ENCODE results near the gene CRADD. TPM values are rescaled to one million over a fixed set of nuclear protein-coding genes. Genes with fewer than 3 reads are reported as not detected.
"Not testable (repeated sequence)": the region's sequence is repeated elsewhere in the genome, so short reads cannot be mapped to it uniquely, and the experiment has no call there.

The CRADD gene
- total RNA-seq, 2 donors from 2014 or later, result 56.1 to 94.8 TPM

GRCh38 chr12:93918900-93919299 lies 241.7 kb downstream of the CRADD start:
- H3K4me1 ChIP-seq, result peaks cover 0 to 5% of the 10 kb centered on the region in 2 donors
- no peaks in the 10 kb centered on the region for H3K27me3 ChIP-seq
- no peaks in the 10 kb centered on the region for H3K9me3 ChIP-seq
- H3K36me3 ChIP-seq, result no peaks in the 10 kb centered on the region
- DNase-seq (ENCODE audit: low spot score), result no peak
- TF ChIP-seq CTCF (IDR thresholded peaks at IDR 0.05), result no peak
- H3K27ac ChIP-seq, result peak overlapping the region in 1 of 2 donors; percentile 65
- H3K4me3 ChIP-seq, result no peak overlapping the region

GRCh38 chr12:93921521-93921920 lies 244.3 kb downstream of the CRADD start:
- H3K36me3 ChIP-seq, result no peaks in the 10 kb centered on the region
- no peaks in the 10 kb centered on the region for H3K9me3 ChIP-seq
- no peak overlapping the region for H3K4me3 ChIP-seq
- TF ChIP-seq CTCF (IDR thresholded peaks at IDR 0.05), result no peak
- no peak for DNase-seq (ENCODE audit: low spot score)
- H3K4me1 ChIP-seq, result no peaks in the 10 kb centered on the region
- no peak overlapping the region for H3K27ac ChIP-seq
- H3K27me3 ChIP-seq, result no peaks in the 10 kb centered on the region

- H3K27ac ChIP-seq, result no peak overlapping the region
- no peak for DNase-seq (ENCODE audit: low spot score)
- H3K4me1 ChIP-seq, result no peaks in the 10 kb centered on the region
- TF ChIP-seq CTCF (IDR thresholded peaks at IDR 0.05), result no peak
- H3K9me3 ChIP-seq, result no peaks in the 10 kb centered on the region
- no peak overlapping the region for H3K4me3 ChIP-seq
- H3K27me3 ChIP-seq, result no peaks in the 10 kb centered on the region
- no peaks in the 10 kb centered on the region for H3K36me3 ChIP-seq
These were observed 245.4 kb downstream of the CRADD start for GRCh38 chr12:93922583-93923006.

GRCh38 chr12:93924367-93924766 lies 247.2 kb downstream of the CRADD start:
- Histone ChIP-seq H3K4me1 (no peaks in the 10 kb centered on the region), H3K4me3 (no peak overlapping the region), H3K27ac (no peak overlapping the region), H3K9me3 (no peaks in the 10 kb centered on the region), H3K36me3 (no peaks in the 10 kb centered on the region), H3K27me3 (no peaks in the 10 kb centered on the region)
- TF ChIP-seq CTCF (IDR thresholded peaks at IDR 0.05), result no peak
- no peak for DNase-seq (ENCODE audit: low spot score)

GRCh38 chr12:93925585-93926205 lies 248.5 kb downstream of the CRADD start:
- Histone ChIP-seq H3K4me3 (no peak overlapping the region), H3K27me3 (no peaks in the 10 kb centered on the region), H3K9me3 (no peaks in the 10 kb centered on the region), H3K4me1 (no peaks in the 10 kb centered on the region), H3K27ac (no peak overlapping the region), H3K36me3 (no peaks in the 10 kb centered on the region)
- no peak for DNase-seq (ENCODE audit: low spot score)
- no peak for TF ChIP-seq CTCF (IDR thresholded peaks at IDR 0.05)

- H3K9me3 ChIP-seq, result no peaks in the 10 kb centered on the region
- no peak overlapping the region for H3K27ac ChIP-seq
- H3K36me3 ChIP-seq, result no peaks in the 10 kb centered on the region
- TF ChIP-seq CTCF (IDR thresholded peaks at IDR 0.05), result no peak
- H3K27me3 ChIP-seq, result no peaks in the 10 kb centered on the region
- H3K4me1 ChIP-seq, result no peaks in the 10 kb centered on the region
- no peak for DNase-seq (ENCODE audit: low spot score)
- no peak overlapping the region for H3K4me3 ChIP-seq
These were observed 249.1 kb downstream of the CRADD start for GRCh38 chr12:93926237-93926636.

- DNase-seq (ENCODE audit: low spot score); H3K27me3 ChIP-seq; H3K4me1 ChIP-seq; H3K36me3 ChIP-seq; H3K4me3 ChIP-seq; H3K9me3 ChIP-seq; H3K27ac ChIP-seq: not testable (repeated sequence)
These were observed 251.9 kb downstream of the CRADD start for GRCh38 chr12:93929081-93929480.
